NT2/D1 (cell line): ENCODE results near the gene TOPBP1.

Experiments used
- SUZ12 ChIP-seq: IDR thresholded peaks from 2 replicates; pipeline ENCODE4 v1.6.1; 2011; ENCODE audit not compliant: insufficient read length, insufficient read depth; ENCODE audit errors: extremely low read depth
- YY1 ChIP-seq: IDR thresholded peaks from 2 replicates; pipeline ENCODE4 v1.6.1; 2011; ENCODE audit not compliant: insufficient read length, insufficient read depth
- ZNF274 ChIP-seq: IDR thresholded peaks from 2 replicates; pipeline ENCODE4 v1.6.1; 2011; ENCODE audit warnings: mild to moderate bottlenecking, low read depth, low read length

DNA sequence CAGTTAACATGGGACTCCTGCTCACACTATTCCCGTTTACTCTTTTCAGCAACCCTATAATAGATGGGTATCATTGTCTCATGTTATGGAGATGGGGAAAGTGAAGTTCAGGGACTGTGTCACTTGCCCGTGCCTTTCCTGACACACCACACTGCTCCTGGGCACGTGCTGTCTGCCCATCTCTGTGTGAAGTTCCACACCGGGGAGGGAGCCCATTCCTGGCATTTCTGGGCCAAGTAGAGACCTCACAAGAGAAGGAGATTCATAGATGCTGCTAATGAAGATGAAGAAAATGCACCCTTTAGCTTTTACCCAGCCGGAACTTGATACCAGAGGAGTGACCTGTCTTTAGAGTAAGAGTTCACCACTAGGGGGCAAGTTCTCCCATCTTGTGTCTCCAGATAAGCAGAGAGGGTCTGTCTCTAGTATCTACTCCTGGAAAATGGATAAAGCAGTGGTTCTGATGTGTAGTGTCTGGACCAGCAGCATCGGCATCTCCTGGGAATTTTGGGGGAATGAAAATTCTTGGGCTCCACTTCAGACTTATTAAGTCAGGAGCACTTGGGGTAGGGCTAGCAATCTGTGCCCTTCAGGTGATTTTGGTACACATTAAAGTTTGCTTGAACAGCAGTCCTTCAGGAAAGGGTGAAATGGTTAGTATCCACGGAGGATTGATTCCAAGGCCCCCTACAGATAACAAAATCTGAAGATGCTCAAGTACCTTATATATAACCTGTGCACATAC is 2.0 kb upstream of the TOPBP1 start:
- no peak for TF ChIP-seq ZNF274
- TF ChIP-seq YY1 = no peak
- no peak for TF ChIP-seq SUZ12
